NCI-H748 (cell line): ENCODE measurements around the gene ZNF85.
A peak's percentile ranks its signal among the peaks of the same experiment; 100 is the strongest.
"Not testable (repeated sequence)": the region's sequence is repeated elsewhere in the genome, so short reads cannot be mapped to it uniquely, and the experiment has no call there.

Experiments used
- DNase-seq: peaks from one replicate; lab custom pipeline; 2025; ENCODE audit not compliant: unreplicated experiment; lab: John Stamatoyannopoulos, UW

ZNF85 gene

GRCh38 chr19:20923077-20923871 lies at the start of gene ZNF85:
ZNF85 (plus strand) TSS chr19:20923251; CDS start chr19:20923401, 150 bp downstream.
- peak; percentile 92 for DNase-seq

DNA sequence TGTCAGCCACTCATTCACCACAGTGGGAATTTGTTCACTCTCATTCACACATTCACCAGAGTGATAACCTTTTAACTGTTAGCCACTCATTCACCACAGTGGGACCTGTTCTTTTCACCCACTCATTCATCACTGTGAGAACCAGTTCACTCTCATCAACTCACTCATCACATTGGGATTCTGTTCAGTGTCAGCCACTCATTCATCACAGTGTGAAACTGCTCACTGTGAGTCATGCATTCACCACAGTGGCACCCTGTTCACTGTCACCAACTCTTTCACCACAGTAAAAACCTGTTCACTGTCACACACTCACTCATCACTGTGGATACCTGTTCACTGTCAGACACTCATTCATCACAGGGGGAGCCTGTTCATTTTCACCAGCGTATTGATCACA lies 43.5 kb upstream of the ZNF85 start:
- no peak for DNase-seq

DNA sequence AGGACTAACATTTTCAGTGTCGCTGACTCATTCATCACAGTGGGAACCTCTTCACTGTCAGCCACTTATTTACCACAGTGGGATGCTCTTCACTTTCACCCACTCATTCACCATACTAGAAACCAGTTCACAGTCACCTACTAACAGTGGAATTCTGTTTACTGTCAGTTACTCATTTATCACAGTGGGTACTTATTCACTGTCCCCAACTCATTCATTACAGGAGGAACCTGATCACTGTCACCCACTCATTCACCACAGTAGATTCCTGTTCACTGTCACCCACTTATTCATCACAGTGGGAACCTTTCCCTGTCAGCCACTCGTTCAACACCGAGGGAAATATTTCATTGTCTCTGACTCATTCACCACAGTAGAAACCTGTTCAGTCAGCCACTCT lies 10.1 kb upstream of the ZNF85 start:
- DNase-seq, result no peak

- DNase-seq, result no peak
These were observed 2.4 kb downstream of the ZNF85 start for GRCh38 chr19:20925481-20925880.

- no peak for DNase-seq
These were observed 3.7 kb downstream of the ZNF85 start for GRCh38 chr19:20926796-20927195.

DNA sequence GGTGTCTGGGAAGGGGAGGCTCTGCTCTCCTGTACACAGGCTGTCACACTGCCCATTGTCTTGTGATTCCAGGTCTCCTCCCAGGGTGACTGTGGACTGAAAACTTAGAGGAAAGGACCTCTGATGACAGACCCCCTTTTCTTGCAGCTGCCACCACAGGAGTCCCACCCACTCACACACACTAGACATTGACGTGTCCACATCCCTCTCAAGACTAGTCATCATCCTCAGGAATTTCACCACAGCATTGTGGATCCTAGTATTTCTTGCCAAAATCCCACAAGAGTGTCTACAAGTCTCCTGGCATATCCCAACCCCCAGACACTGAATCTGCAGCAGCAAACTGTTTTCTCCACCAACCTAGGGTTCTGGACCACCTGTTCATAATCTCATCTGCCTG lies 5.3 kb downstream of the ZNF85 start:
- DNase-seq, result no peak

DNA sequence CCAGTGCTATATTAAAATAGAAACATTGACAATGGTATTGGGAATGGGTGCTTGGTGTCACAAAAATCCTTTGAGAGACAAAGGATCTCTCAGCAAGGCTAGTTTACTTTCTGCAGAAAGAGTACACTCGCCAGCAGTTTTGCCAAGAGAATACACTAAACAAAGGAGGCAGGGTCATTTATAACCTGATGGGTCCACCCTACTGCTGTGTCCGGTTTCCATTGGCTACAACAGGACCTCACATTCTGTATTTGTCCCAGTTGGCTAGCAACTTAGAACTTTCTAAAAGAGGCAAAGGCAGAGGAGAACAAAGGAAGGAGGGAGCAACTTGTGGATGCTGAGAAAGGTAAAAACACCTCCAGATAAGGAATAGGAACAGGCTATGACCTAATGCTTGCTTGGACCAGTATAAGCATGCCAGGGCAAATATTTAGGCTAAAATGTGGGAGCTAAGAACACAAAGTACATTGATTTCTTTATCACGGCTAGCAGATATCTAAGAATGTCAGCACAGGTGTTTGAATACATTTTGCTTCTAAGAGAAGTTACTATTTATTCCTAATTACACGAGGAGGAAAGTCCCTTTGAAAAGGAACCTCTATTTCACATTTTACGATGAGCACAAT lies 13.4 kb downstream of the ZNF85 start:
- DNase-seq, result not testable (repeated sequence)

DNA sequence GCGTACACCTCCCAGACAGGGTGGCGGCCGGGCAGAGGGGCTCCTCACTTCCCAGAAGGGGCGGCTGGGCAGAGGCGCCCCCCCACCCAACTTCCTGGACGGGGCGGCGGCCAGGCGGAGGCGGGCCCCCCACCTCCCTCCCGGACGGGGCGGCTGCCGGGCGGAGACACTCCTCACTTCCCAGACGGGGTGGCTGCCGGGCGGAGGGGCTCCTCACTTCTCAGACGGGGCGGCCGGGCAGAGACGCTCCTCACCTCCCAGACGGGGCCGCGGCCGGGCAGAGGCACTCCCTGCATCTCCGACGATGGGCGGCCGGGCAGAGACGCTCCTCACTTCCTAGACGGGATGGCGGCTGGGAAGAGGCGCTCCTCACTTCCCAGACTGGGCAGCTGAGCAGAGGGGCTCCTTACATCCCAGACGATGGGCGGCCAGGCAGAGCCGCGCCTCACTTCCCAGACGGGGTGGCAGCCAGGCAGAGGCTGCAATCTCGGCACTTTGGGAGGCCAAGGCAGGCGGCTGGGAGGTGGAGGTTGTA lies 29.6 kb downstream of the ZNF85 start:
- DNase-seq, result not testable (repeated sequence)

DNA sequence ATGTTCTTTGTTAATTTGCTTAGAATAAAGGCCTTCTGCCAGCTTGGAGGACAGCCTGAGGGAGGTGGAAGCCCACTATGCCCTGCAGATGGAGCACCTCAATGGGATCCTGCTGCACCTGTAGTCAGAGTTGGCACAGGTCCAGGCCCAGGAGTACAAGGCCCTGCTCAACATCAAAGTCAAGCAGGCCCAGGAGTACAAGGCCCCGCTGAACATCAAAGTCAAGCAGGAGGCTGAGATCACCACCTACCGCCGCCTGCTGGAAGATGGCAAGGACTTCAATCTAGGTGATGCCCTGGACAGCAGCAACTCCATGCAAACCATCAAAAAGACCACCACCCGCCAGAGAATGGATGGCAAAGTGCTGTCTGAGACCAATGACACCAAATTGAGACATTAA lies 41.7 kb downstream of the ZNF85 start:
- DNase-seq, result peak; percentile 16

DNA sequence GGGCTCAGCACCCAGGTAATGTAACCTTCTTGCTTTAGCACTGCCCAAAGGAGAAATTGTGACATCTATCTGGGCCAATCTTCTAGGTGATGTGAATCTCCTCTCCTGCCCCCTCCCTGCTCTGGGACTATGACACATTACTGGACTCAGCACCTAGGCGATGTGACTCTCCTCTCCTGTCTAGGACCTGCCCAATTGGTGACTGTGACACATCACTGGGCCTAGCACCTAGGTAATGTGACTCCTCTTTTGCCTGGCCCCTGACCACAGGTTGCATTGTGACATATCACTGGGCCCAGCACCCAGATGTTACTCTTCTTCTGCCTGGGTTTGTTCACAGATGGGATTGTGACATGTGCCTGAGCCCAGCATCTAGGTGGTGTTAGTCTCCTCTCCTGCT lies 45.0 kb downstream of the ZNF85 start:
- DNase-seq, result no peak

DNA sequence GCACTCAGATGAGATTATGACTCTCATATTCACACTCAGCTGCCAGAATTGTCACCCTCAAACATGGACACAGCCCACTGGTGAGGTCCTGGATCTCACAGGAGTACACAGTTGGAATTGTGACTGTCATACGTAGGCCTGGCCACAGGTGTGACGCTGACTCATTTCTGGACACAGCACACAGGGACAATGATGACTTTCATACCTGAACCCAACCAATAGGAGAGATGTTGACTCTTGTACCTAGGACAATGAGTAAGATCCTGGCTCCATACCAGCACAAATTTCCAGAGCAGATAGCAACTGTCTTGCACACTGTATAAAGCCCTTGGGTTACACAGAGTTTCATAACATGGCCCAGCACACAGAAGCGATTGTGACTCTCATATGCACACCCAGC lies 46.4 kb downstream of the ZNF85 start:
- DNase-seq, result no peak

GRCh38 chr19:20969898-20970297 lies 46.8 kb downstream of the ZNF85 start:
- DNase-seq, result no peak

GRCh38 chr19:20992788-20993187 lies 69.7 kb downstream of the ZNF85 start:
- DNase-seq, result not testable (repeated sequence)

DNA sequence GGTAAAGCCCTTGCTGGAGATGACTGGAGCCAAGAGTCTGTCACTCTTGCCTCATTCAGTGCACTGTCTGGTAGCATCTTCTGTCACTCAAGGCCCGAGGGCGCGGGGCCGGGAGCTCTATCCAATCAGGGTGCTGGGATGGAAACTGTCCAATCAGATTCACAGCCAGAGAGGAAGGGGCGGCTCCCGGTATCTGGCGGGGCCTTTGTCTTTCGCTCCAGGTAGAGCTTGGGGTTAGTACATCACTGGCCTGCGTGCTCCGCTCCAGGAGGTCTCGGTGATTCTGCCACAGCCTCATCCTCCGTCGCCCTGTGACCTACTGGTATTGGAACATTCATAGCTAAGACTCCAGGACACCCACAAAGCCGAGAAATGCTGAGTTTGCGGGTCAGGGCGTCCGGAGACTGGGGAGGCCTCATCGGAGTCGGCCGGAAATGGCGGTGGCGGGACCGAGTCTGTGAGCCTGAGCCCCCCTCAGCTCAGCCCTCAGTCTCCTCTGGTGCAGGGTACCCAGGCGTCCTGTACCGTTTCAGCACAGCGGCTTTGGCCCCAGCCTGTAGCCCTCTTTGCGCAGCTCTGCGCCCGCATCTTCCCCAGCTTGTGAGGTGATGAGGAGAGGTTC lies 76.8 kb downstream of the ZNF85 start:
- DNase-seq, result peak; percentile 92
